ENCODE data around the gene ANKFY1.

ANKFY1 gene

GRCh38 chr17:4297351-4297750 lies 33.6 kb upstream of the ANKFY1 start:
- no peak for ATAC-seq
- no peak for TF ChIP-seq GLIS3 (CRISPR knock-in tag; IDR thresholded peaks at IDR 0.05)

- no peak for ATAC-seq
- TF ChIP-seq PPARA (CRISPR knock-in tag; IDR thresholded peaks at IDR 0.05; ENCODE audit: borderline replicate concordance): no peak
- TF ChIP-seq TCF4 (CRISPR knock-in tag; IDR thresholded peaks at IDR 0.05; ENCODE audit: borderline replicate concordance): no peak
- TF ChIP-seq CSRNP3 (CRISPR knock-in tag; IDR thresholded peaks at IDR 0.05): no peak
- no peak for TF ChIP-seq ISL1 (CRISPR knock-in tag; IDR thresholded peaks at IDR 0.05)
- TF ChIP-seq ZNF565 (CRISPR knock-in tag; conservative IDR thresholded peaks at IDR 0.05; ENCODE audit: low read depth): no peak
- TF ChIP-seq GLIS3 (CRISPR knock-in tag; IDR thresholded peaks at IDR 0.05): no peak
- no peak for TF ChIP-seq ZFP3 (CRISPR knock-in tag; IDR thresholded peaks at IDR 0.05)
- no peak for TF ChIP-seq BACH2 (CRISPR knock-in tag; IDR thresholded peaks at IDR 0.05; ENCODE audit: borderline replicate concordance)
- TF ChIP-seq CREB5 (CRISPR knock-in tag; IDR thresholded peaks at IDR 0.05; ENCODE audit: low read depth): no peak
- TF ChIP-seq ESRRG (CRISPR knock-in tag; IDR thresholded peaks at IDR 0.05): no peak
Measured at GRCh38 chr17:4295686-4296085, 31.9 kb upstream of the ANKFY1 start.

GRCh38 chr17:4293572-4293971 lies 29.8 kb upstream of the ANKFY1 start:
- no peak for ATAC-seq
- TF ChIP-seq ZFP3 (CRISPR knock-in tag; IDR thresholded peaks at IDR 0.05) (no peak), ZC3H10 (CRISPR knock-in tag; IDR thresholded peaks at IDR 0.05) (no peak), BACH2 (CRISPR knock-in tag; IDR thresholded peaks at IDR 0.05; ENCODE audit: borderline replicate concordance) (no peak), ZNF565 (CRISPR knock-in tag; conservative IDR thresholded peaks at IDR 0.05; ENCODE audit: low read depth) (no peak), SNAI2 (CRISPR knock-in tag; IDR thresholded peaks at IDR 0.05) (no peak), TCF4 (CRISPR knock-in tag; IDR thresholded peaks at IDR 0.05; ENCODE audit: borderline replicate concordance) (no peak), ZNF70 (CRISPR knock-in tag; IDR thresholded peaks at IDR 0.05) (no peak), CSRNP3 (CRISPR knock-in tag; IDR thresholded peaks at IDR 0.05) (no peak), ESRRG (CRISPR knock-in tag; IDR thresholded peaks at IDR 0.05) (no peak), OSR1 (CRISPR knock-in tag; IDR thresholded peaks at IDR 0.05) (no peak), GLIS3 (CRISPR knock-in tag; IDR thresholded peaks at IDR 0.05) (no peak), CSDC2 (CRISPR knock-in tag; IDR thresholded peaks at IDR 0.05) (no peak), CREB5 (CRISPR knock-in tag; IDR thresholded peaks at IDR 0.05; ENCODE audit: low read depth) (no peak), ISL1 (CRISPR knock-in tag; IDR thresholded peaks at IDR 0.05) (no peak), RARB (CRISPR knock-in tag; IDR thresholded peaks at IDR 0.05) (no peak), ZNF8 (CRISPR knock-in tag; IDR thresholded peaks at IDR 0.05) (no peak), ZFP30 (CRISPR knock-in tag; IDR thresholded peaks at IDR 0.05) (no peak)

- TF ChIP-seq SNAI2 (CRISPR knock-in tag; IDR thresholded peaks at IDR 0.05) (no peak), ESRRG (CRISPR knock-in tag; IDR thresholded peaks at IDR 0.05) (no peak), BACH2 (CRISPR knock-in tag; IDR thresholded peaks at IDR 0.05; ENCODE audit: borderline replicate concordance) (no peak)
- no peak for ATAC-seq
Measured at GRCh38 chr17:4287710-4288109, 23.9 kb upstream of the ANKFY1 start.

- TF ChIP-seq ZNF70 (CRISPR knock-in tag; IDR thresholded peaks at IDR 0.05): no peak
- no peak for ATAC-seq
Measured at GRCh38 chr17:4276514-4276913, 12.7 kb upstream of the ANKFY1 start.

GRCh38 chr17:4272972-4273368 lies 9.2 kb upstream of the ANKFY1 start:
- no peak for ATAC-seq
- TF ChIP-seq ISL1 (CRISPR knock-in tag; IDR thresholded peaks at IDR 0.05) (no peak), GLIS3 (CRISPR knock-in tag; IDR thresholded peaks at IDR 0.05) (no peak), POU6F1 (CRISPR knock-in tag; IDR thresholded peaks at IDR 0.05; ENCODE audit: borderline replicate concordance, low read depth) (no peak), PATZ1 (CRISPR knock-in tag; IDR thresholded peaks at IDR 0.05; ENCODE audit: borderline replicate concordance) (no peak), TCF4 (CRISPR knock-in tag; IDR thresholded peaks at IDR 0.05; ENCODE audit: borderline replicate concordance) (no peak), TSHZ2 (CRISPR knock-in tag; IDR thresholded peaks at IDR 0.05) (no peak)

Data from SK-N-SH treated with all-trans-retinoic acid at 6 μM for 48 hours (cell line).